Measurements from ENCODE around the gene AK3.

DNA sequence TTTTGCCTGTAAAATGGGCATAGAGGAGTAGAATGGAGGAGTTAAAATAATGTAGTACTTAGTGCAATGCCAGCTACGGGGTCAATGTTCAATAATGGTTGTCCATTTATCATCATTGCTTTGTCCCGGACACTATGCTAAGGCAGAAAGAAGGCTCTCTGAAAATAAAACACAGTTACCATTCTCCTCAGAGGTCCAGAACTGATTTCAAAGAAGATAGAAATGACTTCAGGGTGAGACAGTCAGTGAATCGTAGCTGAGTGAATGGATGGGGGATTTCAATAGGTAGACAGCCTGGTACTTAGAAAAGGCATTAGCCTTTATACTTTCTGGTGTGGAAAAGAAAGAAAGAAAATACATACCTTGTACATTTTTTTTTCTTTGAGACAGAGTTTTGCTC, 1.2 kb upstream of the AK3 start:
- TF ChIP-seq, protein P1, sequence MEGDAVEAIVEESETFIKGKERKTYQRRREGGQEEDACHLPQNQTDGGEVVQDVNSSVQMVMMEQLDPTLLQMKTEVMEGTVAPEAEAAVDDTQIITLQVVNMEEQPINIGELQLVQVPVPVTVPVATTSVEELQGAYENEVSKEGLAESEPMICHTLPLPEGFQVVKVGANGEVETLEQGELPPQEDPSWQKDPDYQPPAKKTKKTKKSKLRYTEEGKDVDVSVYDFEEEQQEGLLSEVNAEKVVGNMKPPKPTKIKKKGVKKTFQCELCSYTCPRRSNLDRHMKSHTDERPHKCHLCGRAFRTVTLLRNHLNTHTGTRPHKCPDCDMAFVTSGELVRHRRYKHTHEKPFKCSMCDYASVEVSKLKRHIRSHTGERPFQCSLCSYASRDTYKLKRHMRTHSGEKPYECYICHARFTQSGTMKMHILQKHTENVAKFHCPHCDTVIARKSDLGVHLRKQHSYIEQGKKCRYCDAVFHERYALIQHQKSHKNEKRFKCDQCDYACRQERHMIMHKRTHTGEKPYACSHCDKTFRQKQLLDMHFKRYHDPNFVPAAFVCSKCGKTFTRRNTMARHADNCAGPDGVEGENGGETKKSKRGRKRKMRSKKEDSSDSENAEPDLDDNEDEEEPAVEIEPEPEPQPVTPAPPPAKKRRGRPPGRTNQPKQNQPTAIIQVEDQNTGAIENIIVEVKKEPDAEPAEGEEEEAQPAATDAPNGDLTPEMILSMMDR (IDR thresholded peaks at IDR 0.05; ENCODE audit: insufficient read depth, low read length, poor library complexity, severe bottlenecking): no peak
- TF ChIP-seq EZH2phosphoT487 (conservative IDR thresholded peaks at IDR 0.05; ENCODE audit: low read length): no peak
